PC-9 (cell line): ENCODE results near the gene NRG2. TPM values are rescaled to one million over a fixed set of nuclear protein-coding genes. Genes with fewer than 3 reads are reported as not detected.

Experiments
- BruUV-seq: library from RNA; stranded (reverse); fragments of 400-500 nt; replicated peaks from 2 replicates; lab custom pipeline; 2021; lab: Mats Ljungman, UMichigan
- CTCF ChIA-PET: fragments of 300-600 bp; sonication (Branson Sonifier 250); formaldehyde crosslinking; loops from one replicate; lab custom pipeline; 2022; ENCODE audit warnings: antibody characterized with exemption; lab: Charles Lee
- POLR2A ChIA-PET: fragments of 300-600 bp; sonication (Branson Sonifier 250); formaldehyde crosslinking; loops from one replicate; lab custom pipeline; 2022; ENCODE audit warnings: antibody characterized with exemption; ENCODE audit not compliant: unreplicated experiment; lab: Charles Lee
- DNase-seq, 2 experiments: peaks; one replicate each; pipeline versions ENCODE4 v3.0.0 to v3.0.0-alpha.2; 2015 to 2022; ENCODE audit warnings: mixed read lengths in 1 of 2
- H2AFZ ChIP-seq: fragments of 200-600 bp; sonication (generic); 2 replicates; pipeline ENCODE4 v1.8.1; 2017; ENCODE audit warnings: antibody characterized with exemption
- H3F3A ChIP-seq: fragments of 200-600 bp; sonication (generic); 2 replicates; pipeline ENCODE4 v1.8.1; 2017; ENCODE audit warnings: antibody characterized with exemption, mild to moderate bottlenecking, low read depth; ENCODE audit not compliant: insufficient read depth
- H3K27ac ChIP-seq: fragments of 200-600 bp; sonication (generic); 2 replicates; pipeline ENCODE4 v1.6.1; 2016; ENCODE audit warnings: mixed run types
- H3K27me3 ChIP-seq: fragments of 200-600 bp; sonication (generic); 2 replicates; pipeline ENCODE4 v1.6.1; 2016; ENCODE audit warnings: low read depth, mixed run types; ENCODE audit not compliant: insufficient read depth
- H3K36me3 ChIP-seq: fragments of 200-600 bp; sonication (generic); 2 replicates; pipeline ENCODE4 v1.6.1; 2016; ENCODE audit warnings: low read depth, mixed run types
- H3K4me1 ChIP-seq: fragments of 200-600 bp; sonication (generic); replicated peaks from 2 replicates; pipeline ENCODE4 v1.6.1; 2016; ENCODE audit warnings: mixed run types; ENCODE audit not compliant: insufficient read depth
- H3K4me2 ChIP-seq: fragments of 200-600 bp; sonication (generic); 2 replicates; pipeline ENCODE4 v1.6.1; 2017; ENCODE audit warnings: mixed run types
- H3K4me3 ChIP-seq: fragments of 200-600 bp; sonication (generic); 2 replicates; pipeline ENCODE4 v1.6.1; 2016; ENCODE audit warnings: mixed run types
- H3K79me2 ChIP-seq: fragments of 200-600 bp; sonication (generic); 2 replicates; pipeline ENCODE4 v1.6.1; 2017; ENCODE audit warnings: low read depth, mixed run types
- H3K9me2 ChIP-seq: fragments of 200-600 bp; sonication (generic); 2 replicates; pipeline ENCODE4 v1.8.1; 2017; ENCODE audit warnings: mild to moderate bottlenecking; ENCODE audit not compliant: insufficient read depth
- H3K9me3 ChIP-seq: fragments of 200-600 bp; sonication (generic); 2 replicates; pipeline ENCODE4 v1.8.1; 2016; ENCODE audit warnings: low read depth; ENCODE audit not compliant: insufficient read depth
- H4K20me1 ChIP-seq: fragments of 200-600 bp; sonication (generic); 2 replicates; pipeline ENCODE4 v1.8.1; 2017; ENCODE audit not compliant: insufficient read depth
- CTCF ChIP-seq: fragments of 200-600 bp; sonication (generic); conservative IDR thresholded peaks from 2 replicates; pipeline ENCODE4 v1.6.1; 2017; ENCODE audit warnings: mixed run types, antibody characterized with exemption, mild to moderate bottlenecking, moderate library complexity
- EZH2 ChIP-seq: fragments of 200-600 bp; sonication (generic); IDR thresholded peaks from 2 replicates; pipeline ENCODE4 v1.8.0; 2017; ENCODE audit warnings: antibody characterized with exemption, low read depth
- intact Hi-C: fragments of 100-400 bp; cut with micrococcal nuclease; formaldehyde crosslinking; loops from one replicate; pipeline ENCODE4 v1.10.0; 2022; ENCODE audit not compliant: unreplicated experiment
- total RNA-seq: library from RNA; stranded (reverse); gene quantifications from 2 replicates; pipeline ENCODE4 v1.2.3, GENCODE V29; 2021

Gene NRG2
- total RNA-seq, 1 experiment from 2014 or later = not detected

GRCh38 chr5:139914218-139914807, 128.8 kb downstream of the NRG2 start:
- CTCF ChIA-PET = no interaction called here

GRCh38 chr5:139912804-139913203, 130.3 kb downstream of the NRG2 start:
- BruUV-seq = no TSS peak
- no peaks in the 10 kb centered on the region for H3K79me2 ChIP-seq
- H3K27ac ChIP-seq = no peak overlapping the region
- H3K36me3 ChIP-seq = no peaks in the 10 kb centered on the region
- H2AFZ ChIP-seq = no peak overlapping the region
- TF ChIP-seq CTCF (no peak), EZH2 (no peak)
- ChIA-PET CTCF (no interaction called here), POLR2A (no interaction called here)
- H3K9me2 ChIP-seq = no peaks in the 10 kb centered on the region
- H3K4me3 ChIP-seq = no peak overlapping the region
- H4K20me1 ChIP-seq = no peaks in the 10 kb centered on the region
- H3K27me3 ChIP-seq = no peaks in the 10 kb centered on the region
- H3F3A ChIP-seq = no peaks in the 10 kb centered on the region
- DNase-seq = no peak
- intact Hi-C loops = no loop called here
- H3K4me2 ChIP-seq = no peak overlapping the region
- peaks cover 20% of the 10 kb centered on the region for H3K4me1 ChIP-seq
- H3K9me3 ChIP-seq = no peaks in the 10 kb centered on the region

More at GRCh38 chr5:139914218-139914807, 128.8 kb downstream of the NRG2 start:
- no peaks in the 10 kb centered on the region for H3K27me3 ChIP-seq
- H3F3A ChIP-seq = no peaks in the 10 kb centered on the region
- H2AFZ ChIP-seq = no peak overlapping the region
- H3K79me2 ChIP-seq = no peaks in the 10 kb centered on the region
- peak in 1 of 2 experiments; percentile 89 for DNase-seq
- POLR2A ChIA-PET = no interaction called here
- peaks cover 16% of the 10 kb centered on the region for H3K4me1 ChIP-seq
- no peak for TF ChIP-seq CTCF
- TF ChIP-seq EZH2 = no peak
- H3K9me3 ChIP-seq = no peaks in the 10 kb centered on the region
- H3K4me2 ChIP-seq = peak overlapping the region; percentile 39
- no peak overlapping the region for H3K27ac ChIP-seq
- intact Hi-C loops = no loop called here
- H4K20me1 ChIP-seq = no peaks in the 10 kb centered on the region
- no TSS peak for BruUV-seq
- no peaks in the 10 kb centered on the region for H3K9me2 ChIP-seq
- no peaks in the 10 kb centered on the region for H3K36me3 ChIP-seq
- no peak overlapping the region for H3K4me3 ChIP-seq

- no peaks in the 10 kb centered on the region for H4K20me1 ChIP-seq
These were observed 130.9 kb downstream of the NRG2 start for GRCh38 chr5:139912158-139912557.

More at GRCh38 chr5:139912158-139912557, 130.9 kb downstream of the NRG2 start:
- Histone ChIP-seq H3K4me1 (peaks cover 20% of the 10 kb centered on the region), H3K4me3 (no peak overlapping the region), H2AFZ (no peak overlapping the region), H3K36me3 (no peaks in the 10 kb centered on the region), H3K79me2 (no peaks in the 10 kb centered on the region), H3K4me2 (no peak overlapping the region), H3K27me3 (no peaks in the 10 kb centered on the region), H3K9me3 (no peaks in the 10 kb centered on the region), H3K9me2 (no peaks in the 10 kb centered on the region), H3K27ac (no peak overlapping the region), H3F3A (no peaks in the 10 kb centered on the region)
- intact Hi-C loops = no loop called here
- no peak for TF ChIP-seq CTCF
- no peak for TF ChIP-seq EZH2
- CTCF ChIA-PET = no interaction called here
- no TSS peak for BruUV-seq
- no peak for DNase-seq
- POLR2A ChIA-PET = no interaction called here
